Endothelial cell of umbilical vein (primary cell): ENCODE measurements around the gene LDLRAD3. TPM values are rescaled to one million over a fixed set of nuclear protein-coding genes. Genes with fewer than 3 reads are reported as not detected.

Experiments used
- BruUV-seq: library from RNA; stranded (reverse); fragments of 400-500 nt; replicated peaks from 2 replicates; lab custom pipeline; 2021; lab: Mats Ljungman, UMichigan
- CTCF ChIA-PET: fragments of 300-600, 350-600 bp; sonication (Branson Sonifier 250); formaldehyde crosslinking; loops from one replicate; lab custom pipeline; 2021; ENCODE audit warnings: antibody characterized with exemption, inconsistent platforms; lab: Charles Lee
- POLR2A ChIA-PET: fragments of 300-600, 350-600 bp; sonication (Branson Sonifier 250); formaldehyde crosslinking; loops from one replicate; lab custom pipeline; 2021; ENCODE audit warnings: antibody characterized with exemption, inconsistent platforms; lab: Charles Lee
- DNase-seq: peaks from one replicate; pipeline ENCODE4 v3.0.0-alpha.2; 2011; ENCODE audit warnings: low read depth, low spot score
- FAIRE-seq: peaks from 2 replicates; lab custom pipeline; 2011; peaks lifted over from hg19 to GRCh38; lab: Jason Lieb, UNC
- H2AFZ ChIP-seq: 2 replicates; pipeline ENCODE4 v1.6.0; 2012; ENCODE audit warnings: low read depth, low read length, control low read depth, inconsistent platforms
- H3K27ac ChIP-seq: 2 replicates; pipeline ENCODE4 v1.5.1; 2011; ENCODE audit warnings: low read depth, mild to moderate bottlenecking, control low read depth, low read length, moderate library complexity; ENCODE audit not compliant: insufficient read depth
- H3K27me3 ChIP-seq, 2 experiments: 2 replicates each; pipeline versions ENCODE4 v1.6.0 to v1.6.1; 2011; ENCODE audit warnings: low read length in 2 of 2, mixed read lengths in 1 of 2; ENCODE audit not compliant: control insufficient read depth in 2 of 2, insufficient read depth in 2 of 2
- H3K36me3 ChIP-seq, 2 experiments: 2 replicates in 1 of 2; 3 replicates in 1 of 2; pipeline ENCODE4 v1.5.1; 2011; ENCODE audit warnings: low read length in 2 of 2, mild to moderate bottlenecking in 1 of 2, moderate library complexity in 1 of 2; ENCODE audit not compliant: control insufficient read depth in 2 of 2, insufficient read depth in 2 of 2; ENCODE audit errors: extremely low read depth in 1 of 2
- H3K4me1 ChIP-seq: 3 replicates; pipeline ENCODE4 v1.5.1; 2011; ENCODE audit warnings: mild to moderate bottlenecking, low read length; ENCODE audit not compliant: control insufficient read depth, insufficient read depth; ENCODE audit errors: extremely low read depth
- H3K4me2 ChIP-seq: 2 replicates; pipeline ENCODE4 v1.6.1; 2011; ENCODE audit warnings: low read length, control low read depth, mixed read lengths; ENCODE audit not compliant: insufficient read depth
- H3K4me3 ChIP-seq, 3 experiments: fragments of 200-600 bp in 1 of 3; sonication (generic), shearing (Covaris generic) in 1 of 3; replicated peaks in 1 of 3; 2 replicates each; pipeline ENCODE4 v1.5.1; 2011 to 2016; ENCODE audit warnings: control low read depth in 3 of 3, low read length in 3 of 3, mild to moderate bottlenecking in 2 of 3, inconsistent platforms in 1 of 3, low read depth in 1 of 3, moderate library complexity in 1 of 3; ENCODE audit not compliant: insufficient read depth in 1 of 3
- H3K79me2 ChIP-seq: 2 replicates; pipeline ENCODE4 v1.6.0; 2012; ENCODE audit warnings: low read length, inconsistent platforms; ENCODE audit not compliant: control insufficient read depth, insufficient read depth
- H3K9ac ChIP-seq: replicated peaks from 2 replicates; pipeline ENCODE3; 2011; ENCODE audit warnings: low read length, control low read depth; ENCODE audit not compliant: insufficient read depth; ENCODE audit errors: extremely low read depth
- H3K9me1 ChIP-seq: replicated peaks from 3 replicates; pipeline ENCODE4 v1.6.0; 2011; ENCODE audit warnings: mild to moderate bottlenecking, low read length; ENCODE audit not compliant: control insufficient read depth, insufficient read depth; ENCODE audit errors: extremely low read depth
- H3K9me3 ChIP-seq: replicated peaks from 2 replicates; pipeline ENCODE4 v1.5.1; 2012; ENCODE audit warnings: low read length, inconsistent platforms; ENCODE audit not compliant: control insufficient read depth, insufficient read depth
- H4K20me1 ChIP-seq: replicated peaks from 2 replicates; pipeline ENCODE3; 2011; ENCODE audit warnings: mild to moderate bottlenecking, low read length; ENCODE audit not compliant: control insufficient read depth, insufficient read depth; ENCODE audit errors: extremely low read depth
- EZH2 ChIP-seq: IDR thresholded peaks from 2 replicates; pipeline ENCODE4 v1.6.1; 2012; ENCODE audit warnings: borderline replicate concordance, low read depth, mild to moderate bottlenecking, moderate library complexity, low read length, inconsistent platforms; ENCODE audit not compliant: severe bottlenecking
- FOS ChIP-seq: IDR thresholded peaks from 2 replicates; pipeline ENCODE4 v1.6.1; 2011; ENCODE audit warnings: mild to moderate bottlenecking, low read length, moderate library complexity, borderline replicate concordance; ENCODE audit not compliant: insufficient read depth
- GATA2 ChIP-seq: IDR thresholded peaks from 2 replicates; pipeline ENCODE4 v1.7.0; 2011; ENCODE audit warnings: low read depth, mild to moderate bottlenecking, moderate library complexity, mixed read lengths, low read length; ENCODE audit not compliant: insufficient read length, insufficient read depth
- JUN ChIP-seq: IDR thresholded peaks from 2 replicates; pipeline ENCODE4 v1.6.1; 2011; ENCODE audit warnings: borderline replicate concordance, low read depth; ENCODE audit not compliant: insufficient read length, insufficient read depth
- MYC ChIP-seq: IDR thresholded peaks from one replicate; pipeline ENCODE4 v1.6.1; 2011; ENCODE audit warnings: mild to moderate bottlenecking, low read depth, low read length
- POLR2A ChIP-seq: IDR thresholded peaks from 2 replicates; pipeline ENCODE4 v1.6.1; 2012; ENCODE audit warnings: low read depth, mild to moderate bottlenecking, control low read depth, low read length
- POLR2AphosphoS5 ChIP-seq: IDR thresholded peaks from 2 replicates; pipeline ENCODE4 v1.6.1; 2012; ENCODE audit warnings: low read depth, mild to moderate bottlenecking, control low read depth, low read length, moderate library complexity; ENCODE audit not compliant: insufficient read depth
- dilution Hi-C: fragments of 300-500 bp; cut with MboI; formaldehyde crosslinking; loops from one replicate; pipeline ENCODE4 v1.15.0; 2019; ENCODE audit warnings: low sequenced_read_pairs; ENCODE audit not compliant: extremely low pct_ligation_motif_present
- intact Hi-C: fragments of 100-400 bp; cut with micrococcal nuclease; formaldehyde crosslinking; loops from one replicate; pipeline ENCODE4 v1.10.0; 2022
- polyA plus RNA-seq, 4 experiments: library from polyadenylated mRNA; depleted of rRNA in 3 of 4; stranded (reverse) in 3 of 4; unstranded in 1 of 4; fragments of >200 nt; gene quantifications; 2 replicates each; pipeline versions ENCODE4 v1.2.1 to v1.2.3, GENCODE V29; 2011 to 2012; ENCODE audit warnings: missing spikeins in 1 of 4
- total RNA-seq: library from RNA; stranded (reverse); gene quantifications from 2 replicates; pipeline ENCODE4 v1.2.3, GENCODE V29; 2021
- TF ChIP-seq, protein P1 (sequence below): IDR thresholded peaks from 2 replicates; pipeline ENCODE4 v1.6.1; 2011; ENCODE audit not compliant: insufficient read depth, insufficient read length
- TF ChIP-seq, protein P2 (sequence below), 2 donors: IDR thresholded peaks; 1 replicate in 1 of 2; 2 replicates in 1 of 2; pipeline ENCODE4 v1.5.1; 2011; ENCODE audit warnings: low read length in 2 of 2, mild to moderate bottlenecking in 2 of 2, moderate library complexity in 2 of 2, control low read depth in 1 of 2, inconsistent platforms in 1 of 2, low read depth in 1 of 2; ENCODE audit not compliant: insufficient read depth in 1 of 2; ENCODE audit errors: extremely low read depth in 1 of 2

Gene LDLRAD3
- total and polyA plus RNA-seq, 2 donors (not counting 3 experiments of a cell fraction or from before 2014, with no cell fraction given): 17.9 to 25.1 TPM

DNA sequence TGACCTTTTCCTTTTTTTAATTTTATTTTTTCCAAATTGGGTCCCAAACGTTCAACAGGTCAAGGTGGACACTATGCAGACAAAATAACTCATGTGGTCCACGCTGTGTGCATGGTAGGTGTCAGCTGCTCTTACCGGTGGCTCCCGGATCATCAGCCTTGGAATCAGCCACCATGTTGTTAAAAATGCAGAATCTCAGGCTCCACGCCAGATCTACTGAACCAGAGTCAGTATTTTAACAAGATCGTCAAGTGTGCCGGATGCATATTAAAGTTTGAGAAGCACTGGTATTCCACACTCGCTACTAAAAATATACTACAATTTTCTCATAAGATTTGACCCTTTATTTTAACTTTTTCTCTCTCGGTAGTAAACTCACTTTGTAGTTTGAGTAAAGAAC lies 553 bp upstream of the LDLRAD3 start:
- ChIA-PET CTCF (interaction anchor here (7.1 kb wide), 1 partner anchor 121 kb away, joined by 47 read pairs; no protein-coding TSS in a partner anchor), POLR2A (no interaction called here)
- peak; percentile 71 for FAIRE-seq
- intact Hi-C loops: loop anchor here (2.0 kb wide), 1 partner anchor 21 kb away; no protein-coding TSS in a partner anchor
- dilution Hi-C loops: no loop called here
- BruUV-seq: TSS peak; percentile 14
- H3K4me3 ChIP-seq: peak overlapping the region; percentile 21 to 68 (median 62)
- peak overlapping the region; percentile 45 for H3K27ac ChIP-seq
- DNase-seq: no peak
- H2AFZ ChIP-seq: peak overlapping the region; percentile 92
- peak overlapping the region; percentile 83 for H3K9ac ChIP-seq
- peak overlapping the region; percentile 88 for H3K4me2 ChIP-seq
- TF ChIP-seq JUN (no peak), POLR2AphosphoS5 (no peak), EZH2 (no peak), POLR2A (no peak), GATA2 (no peak), MYC (no peak), FOS (no peak)
- TF ChIP-seq, protein P1, sequence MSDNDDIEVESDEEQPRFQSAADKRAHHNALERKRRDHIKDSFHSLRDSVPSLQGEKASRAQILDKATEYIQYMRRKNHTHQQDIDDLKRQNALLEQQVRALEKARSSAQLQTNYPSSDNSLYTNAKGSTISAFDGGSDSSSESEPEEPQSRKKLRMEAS: no peak
- TF ChIP-seq, protein P2, sequence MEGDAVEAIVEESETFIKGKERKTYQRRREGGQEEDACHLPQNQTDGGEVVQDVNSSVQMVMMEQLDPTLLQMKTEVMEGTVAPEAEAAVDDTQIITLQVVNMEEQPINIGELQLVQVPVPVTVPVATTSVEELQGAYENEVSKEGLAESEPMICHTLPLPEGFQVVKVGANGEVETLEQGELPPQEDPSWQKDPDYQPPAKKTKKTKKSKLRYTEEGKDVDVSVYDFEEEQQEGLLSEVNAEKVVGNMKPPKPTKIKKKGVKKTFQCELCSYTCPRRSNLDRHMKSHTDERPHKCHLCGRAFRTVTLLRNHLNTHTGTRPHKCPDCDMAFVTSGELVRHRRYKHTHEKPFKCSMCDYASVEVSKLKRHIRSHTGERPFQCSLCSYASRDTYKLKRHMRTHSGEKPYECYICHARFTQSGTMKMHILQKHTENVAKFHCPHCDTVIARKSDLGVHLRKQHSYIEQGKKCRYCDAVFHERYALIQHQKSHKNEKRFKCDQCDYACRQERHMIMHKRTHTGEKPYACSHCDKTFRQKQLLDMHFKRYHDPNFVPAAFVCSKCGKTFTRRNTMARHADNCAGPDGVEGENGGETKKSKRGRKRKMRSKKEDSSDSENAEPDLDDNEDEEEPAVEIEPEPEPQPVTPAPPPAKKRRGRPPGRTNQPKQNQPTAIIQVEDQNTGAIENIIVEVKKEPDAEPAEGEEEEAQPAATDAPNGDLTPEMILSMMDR (IDR thresholded peaks at IDR 0.05; ENCODE audit: extremely low read depth in 1 of 2, insufficient read depth in 1 of 2, low read depth in 1 of 2, low read length in 2 of 2): no peak
- peaks cover 33% of the 10 kb centered on the region for H3K79me2 ChIP-seq
- no peaks in the 10 kb centered on the region for H3K36me3 ChIP-seq
- H3K4me1 ChIP-seq: peaks cover 18% of the 10 kb centered on the region
- no peaks in the 10 kb centered on the region for H3K9me1 ChIP-seq
- no peaks in the 10 kb centered on the region for H4K20me1 ChIP-seq
- H3K27me3 ChIP-seq: no peaks in the 10 kb centered on the region
- no peaks in the 10 kb centered on the region for H3K9me3 ChIP-seq
